K562 (cell line): ENCODE data around the gene HCAR2. TPM values are rescaled to one million over a fixed set of nuclear protein-coding genes. Genes with fewer than 3 reads are reported as not detected.

Source experiments
- CHCHD3 ChIP-seq: fragments of 250-450 bp; sonication (Bioruptor Pico); IDR thresholded peaks from 2 replicates; pipeline ENCODE4 v2.1.2; 2022; ENCODE audit warnings: mild to moderate bottlenecking
- CREBBP ChIP-seq: IDR thresholded peaks from one replicate; pipeline ENCODE4 v1.6.1; 2012; ENCODE audit warnings: low read depth, mild to moderate bottlenecking, control low read depth, inconsistent platforms, low read length
- FOXM1 ChIP-seq, 2 experiments: fragments of 450-650 bp in 1 of 2; sonication (generic) in 1 of 2; formaldehyde crosslinking in 1 of 2; IDR thresholded peaks; 2 replicates each; pipeline versions ENCODE4 v1.6.1 to v1.9.0; 2017 to 2022; ENCODE audit warnings: low read depth in 2 of 2, mild to moderate bottlenecking in 2 of 2, missing genetic modification reagents in 1 of 2, moderate library complexity in 1 of 2
- JUNB ChIP-seq: fragments of 450-650 bp; formaldehyde crosslinking; conservative IDR thresholded peaks from 2 replicates; pipeline ENCODE4 v1.4.0; 2020; ENCODE audit warnings: mild to moderate bottlenecking
- KDM4B ChIP-seq, 2 experiments: fragments of 450-650 bp in 1 of 2; sonication (generic) in 1 of 2; IDR thresholded peaks; 2 replicates each; pipeline ENCODE4 v1.6.1; 2016 to 2017; ENCODE audit warnings: borderline replicate concordance in 2 of 2, antibody characterized with exemption in 1 of 2, low read depth in 1 of 2, mild to moderate bottlenecking in 1 of 2
- RCOR1 ChIP-seq, 2 experiments: IDR thresholded peaks; 2 replicates each; pipeline ENCODE4 v1.6.1; 2012; ENCODE audit warnings: low read depth in 2 of 2, low read length in 2 of 2, borderline replicate concordance in 1 of 2, improper control_type of control experiment in 1 of 2
- RUNX1 ChIP-seq: sonication (generic); IDR thresholded peaks from 2 replicates; pipeline ENCODE4 v1.6.1; 2016; ENCODE audit warnings: antibody characterized with exemption, low read depth
- SMAD3 ChIP-seq: fragments of 450-650 bp; formaldehyde crosslinking; conservative IDR thresholded peaks from 2 replicates; pipeline ENCODE4 v1.4.0; 2020; ENCODE audit warnings: mild to moderate bottlenecking
- ZNF174 ChIP-seq: fragments of 250-450 bp; sonication (Bioruptor Pico); IDR thresholded peaks from 2 replicates; pipeline ENCODE4 v1.4.0; 2020; ENCODE audit warnings: mild to moderate bottlenecking
- ZNF197 ChIP-seq: fragments of 200-800 bp; sonication (Bioruptor generic); IDR thresholded peaks from 2 replicates; pipeline ENCODE4 v1.6.1; 2016; ENCODE audit warnings: low read depth, missing genetic modification characterization, missing compliant biosample characterization
- ZNF24 ChIP-seq: fragments of 450-650 bp; IDR thresholded peaks from 2 replicates; pipeline ENCODE4 v1.6.1; 2016
- ZNF41 ChIP-seq: fragments of 250-450 bp; sonication (Bioruptor Pico); conservative IDR thresholded peaks from 2 replicates; pipeline ENCODE4 v1.4.0; 2020; ENCODE audit warnings: mild to moderate bottlenecking
- polyA plus RNA-seq, 8 experiments: library from polyadenylated mRNA; depleted of rRNA in 4 of 8; stranded (reverse) in 5 of 8; unstranded in 3 of 8; fragments of >200 nt; fragmentation: Nextera tagmentation in 2 of 8; fragmentation: Illumina TruSeq in 1 of 8; extraction: Ambion mirVana in 2 of 8; extraction: Trizol in 1 of 8; gene quantifications; 2 replicates each; pipeline versions ENCODE4 v1.2.1 to v1.2.3, GENCODE V29; 2011 to 2014; ENCODE audit warnings: inconsistent platforms in 1 of 8, missing spikeins in 1 of 8
- total RNA-seq, 7 experiments: library from RNA; depleted of rRNA in 6 of 7; stranded (reverse); fragments of >200 nt in 6 of 7; fragmentation: Illumina TruSeq in 2 of 7; extraction: Trizol in 2 of 7; gene quantifications; 2 replicates each; pipeline versions ENCODE4 v1.2.1 to v1.2.3, GENCODE V29; 2011 to 2021; ENCODE audit warnings: low replicate concordance in 1 of 7
- TF ChIP-seq, protein P1 (sequence below): fragments of 250-450 bp; sonication (Bioruptor Pico); IDR thresholded peaks from 2 replicates; pipeline ENCODE4 v1.8.0; 2022; ENCODE audit warnings: inconsistent platforms, mild to moderate bottlenecking, moderate library complexity, borderline replicate concordance
- TF ChIP-seq, protein P2 (sequence below): sonication (generic); formaldehyde crosslinking; IDR thresholded peaks from 2 replicates; pipeline ENCODE4 v1.8.0; 2023; ENCODE audit warnings: mild to moderate bottlenecking, missing genetic modification reagents
- TF ChIP-seq, protein P3 (sequence below): fragments of 250-450 bp; sonication (Bioruptor Pico); IDR thresholded peaks from 2 replicates; pipeline ENCODE4 v1.8.0; 2021; ENCODE audit warnings: mild to moderate bottlenecking, moderate library complexity
- TF ChIP-seq, protein P4 (sequence below): sonication (generic); formaldehyde crosslinking; IDR thresholded peaks from 2 replicates; pipeline ENCODE4 v1.8.1; 2023; ENCODE audit warnings: mild to moderate bottlenecking, missing genetic modification reagents
- TF ChIP-seq, protein P5 (sequence below): sonication (generic); IDR thresholded peaks from 2 replicates; pipeline ENCODE4 v1.6.1; 2016

The HCAR2 gene
- total and polyA plus RNA-seq, 9 of the 15 experiments (the other 6 are each of a cell fraction or from before 2014, with no cell fraction given) = not detected

DNA sequence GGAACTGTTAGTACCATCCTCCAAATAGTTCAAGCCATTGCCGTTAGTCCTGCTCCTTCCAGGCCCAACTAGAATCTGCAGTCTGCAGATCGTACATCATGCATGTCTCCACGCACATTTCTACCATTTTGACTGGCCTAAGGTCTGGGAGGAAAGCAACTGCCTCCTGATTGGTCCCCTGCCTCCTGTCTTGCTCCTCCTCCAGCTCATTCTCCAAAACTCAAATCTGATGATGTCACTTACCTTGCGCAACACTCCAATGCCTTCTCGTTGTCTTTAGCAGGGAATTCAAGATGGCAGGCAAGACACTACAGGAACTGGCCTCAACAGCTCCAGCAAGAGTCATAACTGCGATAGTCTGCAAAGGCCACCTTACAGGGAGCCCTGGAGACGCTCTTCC lies 37.2 kb upstream of the HCAR2 start (continued):
- TF ChIP-seq, protein P1, sequence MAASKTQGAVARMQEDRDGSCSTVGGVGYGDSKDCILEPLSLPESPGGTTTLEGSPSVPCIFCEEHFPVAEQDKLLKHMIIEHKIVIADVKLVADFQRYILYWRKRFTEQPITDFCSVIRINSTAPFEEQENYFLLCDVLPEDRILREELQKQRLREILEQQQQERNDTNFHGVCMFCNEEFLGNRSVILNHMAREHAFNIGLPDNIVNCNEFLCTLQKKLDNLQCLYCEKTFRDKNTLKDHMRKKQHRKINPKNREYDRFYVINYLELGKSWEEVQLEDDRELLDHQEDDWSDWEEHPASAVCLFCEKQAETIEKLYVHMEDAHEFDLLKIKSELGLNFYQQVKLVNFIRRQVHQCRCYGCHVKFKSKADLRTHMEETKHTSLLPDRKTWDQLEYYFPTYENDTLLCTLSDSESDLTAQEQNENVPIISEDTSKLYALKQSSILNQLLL (CRISPR knock-in tag) = no peak
- TF ChIP-seq ZNF41 = no peak
- TF ChIP-seq FOXM1 (IDR thresholded peaks at IDR 0.05; ENCODE audit: low read depth) = no peak
- TF ChIP-seq FOXM1 (CRISPR knock-in tag; IDR thresholded peaks at IDR 0.05; ENCODE audit: low read depth) = no peak
- TF ChIP-seq, protein P2, sequence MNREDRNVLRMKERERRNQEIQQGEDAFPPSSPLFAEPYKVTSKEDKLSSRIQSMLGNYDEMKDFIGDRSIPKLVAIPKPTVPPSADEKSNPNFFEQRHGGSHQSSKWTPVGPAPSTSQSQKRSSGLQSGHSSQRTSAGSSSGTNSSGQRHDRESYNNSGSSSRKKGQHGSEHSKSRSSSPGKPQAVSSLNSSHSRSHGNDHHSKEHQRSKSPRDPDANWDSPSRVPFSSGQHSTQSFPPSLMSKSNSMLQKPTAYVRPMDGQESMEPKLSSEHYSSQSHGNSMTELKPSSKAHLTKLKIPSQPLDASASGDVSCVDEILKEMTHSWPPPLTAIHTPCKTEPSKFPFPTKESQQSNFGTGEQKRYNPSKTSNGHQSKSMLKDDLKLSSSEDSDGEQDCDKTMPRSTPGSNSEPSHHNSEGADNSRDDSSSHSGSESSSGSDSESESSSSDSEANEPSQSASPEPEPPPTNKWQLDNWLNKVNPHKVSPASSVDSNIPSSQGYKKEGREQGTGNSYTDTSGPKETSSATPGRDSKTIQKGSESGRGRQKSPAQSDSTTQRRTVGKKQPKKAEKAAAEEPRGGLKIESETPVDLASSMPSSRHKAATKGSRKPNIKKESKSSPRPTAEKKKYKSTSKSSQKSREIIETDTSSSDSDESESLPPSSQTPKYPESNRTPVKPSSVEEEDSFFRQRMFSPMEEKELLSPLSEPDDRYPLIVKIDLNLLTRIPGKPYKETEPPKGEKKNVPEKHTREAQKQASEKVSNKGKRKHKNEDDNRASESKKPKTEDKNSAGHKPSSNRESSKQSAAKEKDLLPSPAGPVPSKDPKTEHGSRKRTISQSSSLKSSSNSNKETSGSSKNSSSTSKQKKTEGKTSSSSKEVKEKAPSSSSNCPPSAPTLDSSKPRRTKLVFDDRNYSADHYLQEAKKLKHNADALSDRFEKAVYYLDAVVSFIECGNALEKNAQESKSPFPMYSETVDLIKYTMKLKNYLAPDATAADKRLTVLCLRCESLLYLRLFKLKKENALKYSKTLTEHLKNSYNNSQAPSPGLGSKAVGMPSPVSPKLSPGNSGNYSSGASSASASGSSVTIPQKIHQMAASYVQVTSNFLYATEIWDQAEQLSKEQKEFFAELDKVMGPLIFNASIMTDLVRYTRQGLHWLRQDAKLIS = no peak
- no peak for TF ChIP-seq JUNB (CRISPR knock-in tag)
- TF ChIP-seq, protein P3, sequence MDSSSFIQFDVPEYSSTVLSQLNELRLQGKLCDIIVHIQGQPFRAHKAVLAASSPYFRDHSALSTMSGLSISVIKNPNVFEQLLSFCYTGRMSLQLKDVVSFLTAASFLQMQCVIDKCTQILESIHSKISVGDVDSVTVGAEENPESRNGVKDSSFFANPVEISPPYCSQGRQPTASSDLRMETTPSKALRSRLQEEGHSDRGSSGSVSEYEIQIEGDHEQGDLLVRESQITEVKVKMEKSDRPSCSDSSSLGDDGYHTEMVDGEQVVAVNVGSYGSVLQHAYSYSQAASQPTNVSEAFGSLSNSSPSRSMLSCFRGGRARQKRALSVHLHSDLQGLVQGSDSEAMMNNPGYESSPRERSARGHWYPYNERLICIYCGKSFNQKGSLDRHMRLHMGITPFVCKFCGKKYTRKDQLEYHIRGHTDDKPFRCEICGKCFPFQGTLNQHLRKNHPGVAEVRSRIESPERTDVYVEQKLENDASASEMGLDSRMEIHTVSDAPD (CRISPR knock-in tag) = no peak
- TF ChIP-seq KDM4B (IDR thresholded peaks at IDR 0.05; ENCODE audit: borderline replicate concordance in 2 of 2, low read depth in 1 of 2) = no peak
- no peak for TF ChIP-seq CHCHD3 (CRISPR knock-in tag)
- TF ChIP-seq ZNF197 (CRISPR knock-in tag) = no peak
- TF ChIP-seq SMAD3 (CRISPR knock-in tag) = no peak
- TF ChIP-seq RCOR1 (IDR thresholded peaks at IDR 0.05; ENCODE audit: borderline replicate concordance in 1 of 2, low read depth in 2 of 2, low read length in 2 of 2) = peak in 1 of 2 experiments; percentile 51; a peak in 1 of 4 replicates
- TF ChIP-seq, protein P4, sequence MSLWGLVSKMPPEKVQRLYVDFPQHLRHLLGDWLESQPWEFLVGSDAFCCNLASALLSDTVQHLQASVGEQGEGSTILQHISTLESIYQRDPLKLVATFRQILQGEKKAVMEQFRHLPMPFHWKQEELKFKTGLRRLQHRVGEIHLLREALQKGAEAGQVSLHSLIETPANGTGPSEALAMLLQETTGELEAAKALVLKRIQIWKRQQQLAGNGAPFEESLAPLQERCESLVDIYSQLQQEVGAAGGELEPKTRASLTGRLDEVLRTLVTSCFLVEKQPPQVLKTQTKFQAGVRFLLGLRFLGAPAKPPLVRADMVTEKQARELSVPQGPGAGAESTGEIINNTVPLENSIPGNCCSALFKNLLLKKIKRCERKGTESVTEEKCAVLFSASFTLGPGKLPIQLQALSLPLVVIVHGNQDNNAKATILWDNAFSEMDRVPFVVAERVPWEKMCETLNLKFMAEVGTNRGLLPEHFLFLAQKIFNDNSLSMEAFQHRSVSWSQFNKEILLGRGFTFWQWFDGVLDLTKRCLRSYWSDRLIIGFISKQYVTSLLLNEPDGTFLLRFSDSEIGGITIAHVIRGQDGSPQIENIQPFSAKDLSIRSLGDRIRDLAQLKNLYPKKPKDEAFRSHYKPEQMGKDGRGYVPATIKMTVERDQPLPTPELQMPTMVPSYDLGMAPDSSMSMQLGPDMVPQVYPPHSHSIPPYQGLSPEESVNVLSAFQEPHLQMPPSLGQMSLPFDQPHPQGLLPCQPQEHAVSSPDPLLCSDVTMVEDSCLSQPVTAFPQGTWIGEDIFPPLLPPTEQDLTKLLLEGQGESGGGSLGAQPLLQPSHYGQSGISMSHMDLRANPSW = no peak
- TF ChIP-seq RUNX1 = no peak
- TF ChIP-seq ZNF24 = no peak
- TF ChIP-seq CREBBP = no peak
- TF ChIP-seq, protein P5, sequence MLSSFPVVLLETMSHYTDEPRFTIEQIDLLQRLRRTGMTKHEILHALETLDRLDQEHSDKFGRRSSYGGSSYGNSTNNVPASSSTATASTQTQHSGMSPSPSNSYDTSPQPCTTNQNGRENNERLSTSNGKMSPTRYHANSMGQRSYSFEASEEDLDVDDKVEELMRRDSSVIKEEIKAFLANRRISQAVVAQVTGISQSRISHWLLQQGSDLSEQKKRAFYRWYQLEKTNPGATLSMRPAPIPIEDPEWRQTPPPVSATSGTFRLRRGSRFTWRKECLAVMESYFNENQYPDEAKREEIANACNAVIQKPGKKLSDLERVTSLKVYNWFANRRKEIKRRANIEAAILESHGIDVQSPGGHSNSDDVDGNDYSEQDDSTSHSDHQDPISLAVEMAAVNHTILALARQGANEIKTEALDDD = no peak
- no peak for TF ChIP-seq ZNF174 (CRISPR knock-in tag)
